Common myeloid progenitor, CD34-positive (primary cell): ENCODE data around the gene MPV17. TPM values are rescaled to one million over a fixed set of nuclear protein-coding genes. Genes with fewer than 3 reads are reported as not detected.
A peak's percentile ranks its signal among the peaks of the same experiment; 100 is the strongest.

Source experiments
- CTCF ChIA-PET: fragments of 350-600 bp; sonication (Branson Sonifier 250); formaldehyde crosslinking; loops from one replicate; lab custom pipeline; 2021; ENCODE audit warnings: antibody characterized with exemption; lab: Charles Lee
- POLR2A ChIA-PET: fragments of 350-600 bp; sonication (Branson Sonifier 250); formaldehyde crosslinking; loops from one replicate; lab custom pipeline; 2021; ENCODE audit warnings: antibody characterized with exemption; lab: Charles Lee
- DNase-seq, 3 donors: peaks; one replicate each; pipeline versions ENCODE4 v3.0.0 to v3.0.0-alpha.2; 2013
- H3K27ac ChIP-seq, 2 experiments: 1 replicate in 1 of 2; 2 replicates in 1 of 2; pipeline ENCODE4 v1.7.0; 2013; ENCODE audit warnings: inconsistent platforms in 2 of 2, low read length in 2 of 2, mild to moderate bottlenecking in 2 of 2, low read depth in 1 of 2, moderate library complexity in 1 of 2; ENCODE audit not compliant: severe bottlenecking in 2 of 2, insufficient read depth in 1 of 2, poor library complexity in 1 of 2
- H3K27me3 ChIP-seq, 5 experiments: replicated peaks in 2 of 5; 1 replicate in 3 of 5; 2 replicates in 2 of 5; pipeline versions ENCODE4 v1.6.1 to v1.7.0; 2013; ENCODE audit warnings: low read length in 4 of 5, mild to moderate bottlenecking in 2 of 5, moderate library complexity in 2 of 5, inconsistent platforms in 1 of 5; ENCODE audit not compliant: insufficient read depth in 5 of 5, control insufficient read depth in 4 of 5
- H3K36me3 ChIP-seq, 4 experiments: 1 replicate in 2 of 4; 2 replicates in 2 of 4; pipeline versions ENCODE4 v1.6.1 to v1.7.0; 2013; ENCODE audit warnings: low read length in 3 of 4, control low read depth in 1 of 4, mild to moderate bottlenecking in 1 of 4; ENCODE audit not compliant: control insufficient read depth in 4 of 4, insufficient read depth in 4 of 4
- H3K4me1 ChIP-seq, 4 experiments: 1 replicate in 3 of 4; 2 replicates in 1 of 4; pipeline versions ENCODE4 v1.6.1 to v1.7.1; 2013; ENCODE audit warnings: low read length in 3 of 4, mild to moderate bottlenecking in 3 of 4, control low read depth in 1 of 4, inconsistent platforms in 1 of 4, moderate library complexity in 1 of 4; ENCODE audit not compliant: control insufficient read depth in 4 of 4, insufficient read depth in 4 of 4; ENCODE audit errors: control extremely low read depth in 1 of 4
- H3K4me3 ChIP-seq, 7 experiments: 1 replicate in 4 of 7; 2 replicates in 3 of 7; pipeline versions ENCODE4 v1.5.1 to v1.7.0; 2013; ENCODE audit warnings: mild to moderate bottlenecking in 7 of 7, low read length in 6 of 7, moderate library complexity in 6 of 7, inconsistent platforms in 2 of 7, low read depth in 2 of 7, control low read depth in 1 of 7; ENCODE audit not compliant: insufficient read depth in 4 of 7, control insufficient read depth in 1 of 7; ENCODE audit errors: extremely low read depth in 1 of 7
- H3K9me3 ChIP-seq, 5 experiments: 1 replicate in 4 of 5; 2 replicates in 1 of 5; pipeline versions ENCODE4 v1.6.1 to v1.7.1; 2013; ENCODE audit warnings: low read length in 4 of 5, mild to moderate bottlenecking in 2 of 5, inconsistent platforms in 1 of 5, low read depth in 1 of 5, moderate library complexity in 1 of 5; ENCODE audit not compliant: control insufficient read depth in 4 of 5, insufficient read depth in 2 of 5; ENCODE audit errors: control extremely low read depth in 1 of 5
- WGBS: methylation state at CpG from one replicate; pipeline ENCODE4 v1.1.5; 2013; ENCODE audit not compliant: insufficient coverage; 5-methylcytosine and 5-hydroxymethylcytosine counted together
- polyA plus RNA-seq: library from polyadenylated mRNA; unstranded; fragments of 120-200 nt; gene quantifications from one replicate; pipeline ENCODE4 v1.2.1, GENCODE V29; 2013

Gene MPV17
- 76.9 TPM for polyA plus RNA-seq

- Histone ChIP-seq H3K4me1 (peaks cover 9 to 22% (median 15%) of the 10 kb centered on the region in 4 experiments), H3K27me3 (no peaks in the 10 kb centered on the region), H3K36me3 (peaks cover 12 to 32% (median 16%) of the 10 kb centered on the region in 4 experiments), H3K27ac (peak within 1 kb of the TSS; percentile 98 to 99), H3K4me3 (peak within 1 kb of the TSS; percentile 85 to 99 (median 93)), H3K9me3 (no peaks in the 10 kb centered on the region)
- ChIA-PET CTCF (interaction anchor here (0.6 to 5.4 kb wide), 11 partner anchors 18 to 224 kb away, joined by 3 to 28 read pairs (median 3); partner anchors contain the start of gene TRIM54), POLR2A (interaction anchor here (0.5 to 2.1 kb wide), 3 partner anchors 9 to 70 kb away, joined by 3 to 5 read pairs (median 4); no protein-coding TSS in a partner anchor)
- WGBS, result 0% methylated on average over 31 of the region's 39 CpGs
- DNase-seq, result peak; percentile 82 to 89 (median 86)
Measured at GRCh38 chr2:27322766-27323595, at the start of gene MPV17. Gene MPV17 (minus strand): TSS chr2:27323097. CDS start chr2:27322517, 580 bp downstream.

GRCh38 chr2:27370816-27371620, 48.1 kb upstream of the MPV17 start:
- POLR2A ChIA-PET, result interaction anchor here (0.6 to 2.3 kb wide), 4 partner anchors 9 to 90 kb away, joined by 3 to 15 read pairs (median 5); partner anchors contain the start of genes GTF3C2, PPM1G and ZNF513

GRCh38 chr2:27370026-27370815, 47.3 kb upstream of the MPV17 start, which contains the start of the genes EIF2B4 and SNX17:
Gene EIF2B4 (minus strand): TSS chr2:27370338. CDS start chr2:27370314, 24 bp downstream.
Gene SNX17 (plus strand): TSS chr2:27370616. CDS start chr2:27370744, 128 bp downstream.
- Histone ChIP-seq H3K4me1 (peaks cover 14 to 35% (median 28%) of the 10 kb centered on the region in 4 experiments), H3K27me3 (no peaks in the 10 kb centered on the region), H3K4me3 (peak within 1 kb of the TSS; percentile 84 to 98 (median 96)), H3K9me3 (no peaks in the 10 kb centered on the region), H3K27ac (peak within 1 kb of the TSS; percentile 90 to 94), H3K36me3 (peaks cover 10 to 58% (median 46%) of the 10 kb centered on the region in 4 experiments)
- WGBS, result under 1% methylated on average over 82 of the region's 85 CpGs
- peak; percentile 99 for DNase-seq
- POLR2A ChIA-PET, result interaction anchor here (0.7 to 2.3 kb wide), 6 partner anchors 10 to 59 kb away, joined by 3 to 15 read pairs (median 4); partner anchors contain the start of genes GTF3C2, PPM1G and ZNF513
- CTCF ChIA-PET, result interaction anchor here (0.8 to 2.9 kb wide), 10 partner anchors 9 to 61 kb away, joined by 3 to 11 read pairs (median 6); partner anchors contain the start of genes MPV17, PPM1G and ZNF513

More at GRCh38 chr2:27370816-27371620, 48.1 kb upstream of the MPV17 start:
- Histone ChIP-seq H3K4me1 (peaks cover 14 to 35% (median 28%) of the 10 kb centered on the region in 4 experiments), H3K27ac (peak overlapping the region; percentile 90 to 94), H3K36me3 (peaks cover 10 to 61% (median 47%) of the 10 kb centered on the region in 4 experiments), H3K27me3 (no peaks in the 10 kb centered on the region), H3K9me3 (no peaks in the 10 kb centered on the region), H3K4me3 (peak overlapping the region; percentile 84 to 98 (median 96))
- peak; percentile 38 to 70 (median 62) for DNase-seq
- WGBS, result under 1% methylated on average over 46 of the region's 46 CpGs
- CTCF ChIA-PET, result interaction anchor here (1.2 to 2.9 kb wide), 5 partner anchors 9 to 67 kb away, joined by 3 to 11 read pairs (median 7); partner anchors contain the start of genes PPM1G and ZNF513

GRCh38 chr2:27369471-27370025, 46.7 kb upstream of the MPV17 start:
- ChIA-PET POLR2A (interaction anchor here (0.7 to 1.3 kb wide), 4 partner anchors 13 to 60 kb away, joined by 3 to 10 read pairs (median 4); partner anchors contain the start of genes GTF3C2 and PPM1G), CTCF (interaction anchor here (0.8 to 2.9 kb wide), 10 partner anchors 9 to 62 kb away, joined by 3 to 11 read pairs (median 5); partner anchors contain the start of genes GTF3C2, MPV17 and PPM1G)
- no peaks in the 10 kb centered on the region for H3K27me3 ChIP-seq
- H3K27ac ChIP-seq, result peak overlapping the region; percentile 73 to 84
- H3K4me1 ChIP-seq, result peaks cover 14 to 35% (median 28%) of the 10 kb centered on the region in 4 experiments
- no peaks in the 10 kb centered on the region for H3K9me3 ChIP-seq
- WGBS, result 2% methylated on average over 18 of the region's 18 CpGs
- H3K36me3 ChIP-seq, result peaks cover 10 to 55% (median 43%) of the 10 kb centered on the region in 4 experiments
- peak overlapping the region; percentile 84 to 98 (median 96) for H3K4me3 ChIP-seq
- DNase-seq, result no peak

- peaks cover 6 to 47% (median 39%) of the 10 kb centered on the region in 4 experiments for H3K36me3 ChIP-seq
- no peaks in the 10 kb centered on the region for H3K27me3 ChIP-seq
- ChIA-PET CTCF (interaction anchor here (1.0 to 2.1 kb wide), 2 partner anchors 21 to 66 kb away, joined by 3 to 4 read pairs; no protein-coding TSS in a partner anchor), POLR2A (no interaction called here)
- H3K4me3 ChIP-seq, result no peak overlapping the region
- no peaks in the 10 kb centered on the region for H3K9me3 ChIP-seq
- peaks cover 0 to 6% (median 4%) of the 10 kb centered on the region in 4 experiments for H3K4me1 ChIP-seq
- no peak for DNase-seq
- H3K27ac ChIP-seq, result no peak overlapping the region
- WGBS, result 100% methylated on average over 2 of the region's 2 CpGs
Measured at GRCh38 chr2:27363933-27364332, 41.0 kb upstream of the MPV17 start.
